Parathyroid adenoma (tissue), 2 donors: Measurements from ENCODE around the gene TNFAIP8.

Experiments
- H2AFZ ChIP-seq: fragments of 300-600 bp; sonication (generic); one replicate; pipeline ENCODE4 v1.7.0; 2017; ENCODE audit warnings: antibody characterized with exemption, mild to moderate bottlenecking
- H3K27ac ChIP-seq: fragments of 300-600 bp; sonication (generic); one replicate; pipeline ENCODE4 v1.7.0; 2017
- H3K27me3 ChIP-seq: fragments of 300-600 bp; sonication (generic); one replicate; pipeline ENCODE4 v1.7.0; 2017; ENCODE audit warnings: low read length; ENCODE audit not compliant: control insufficient read depth, insufficient read depth
- H3K36me3 ChIP-seq: fragments of 300-600 bp; sonication (generic); one replicate; pipeline ENCODE4 v1.7.0; 2017; ENCODE audit warnings: low read length; ENCODE audit not compliant: control insufficient read depth, insufficient read depth
- H3K4me1 ChIP-seq: fragments of 300-600 bp; sonication (generic); one replicate; pipeline ENCODE4 v1.7.0; 2017; ENCODE audit warnings: control low read depth
- H3K4me2 ChIP-seq: fragments of 300-600 bp; sonication (generic); one replicate; pipeline ENCODE4 v1.7.0; 2017; ENCODE audit warnings: low read length
- H3K4me3 ChIP-seq: fragments of 300-600 bp; sonication (generic); one replicate; pipeline ENCODE4 v1.7.0; 2017; ENCODE audit warnings: low read depth, low read length
- H3K79me2 ChIP-seq: fragments of 300-600 bp; sonication (generic); one replicate; pipeline ENCODE4 v1.7.0; 2017; ENCODE audit warnings: control low read depth
- H3K9ac ChIP-seq: fragments of 300-600 bp; sonication (generic); one replicate; pipeline ENCODE4 v1.7.0; 2017; ENCODE audit warnings: mild to moderate bottlenecking
- H3K9me3 ChIP-seq: fragments of 300-600 bp; sonication (generic); one replicate; pipeline ENCODE4 v1.7.0; 2017; ENCODE audit warnings: low read length; ENCODE audit not compliant: control insufficient read depth
- CTCF ChIP-seq: fragments of 300-600 bp; sonication (generic); IDR thresholded peaks from one replicate; pipeline ENCODE4 v1.7.0; 2017; ENCODE audit warnings: antibody characterized with exemption, mild to moderate bottlenecking
- donor health status: primary hyperparathyroidism.

Gene TNFAIP8

GRCh38 chr5:119345861-119346260, 10.0 kb upstream of the TNFAIP8 start:
- Histone ChIP-seq H3K4me1 (no peaks in the 10 kb centered on the region), H3K4me3 (no peak overlapping the region), H2AFZ (no peak overlapping the region), H3K27me3 (no peaks in the 10 kb centered on the region), H3K9ac (no peak overlapping the region), H3K27ac (no peak overlapping the region), H3K4me2 (no peak overlapping the region), H3K79me2 (no peaks in the 10 kb centered on the region), H3K36me3 (no peaks in the 10 kb centered on the region), H3K9me3 (no peaks in the 10 kb centered on the region)
- no peak for TF ChIP-seq CTCF

DNA sequence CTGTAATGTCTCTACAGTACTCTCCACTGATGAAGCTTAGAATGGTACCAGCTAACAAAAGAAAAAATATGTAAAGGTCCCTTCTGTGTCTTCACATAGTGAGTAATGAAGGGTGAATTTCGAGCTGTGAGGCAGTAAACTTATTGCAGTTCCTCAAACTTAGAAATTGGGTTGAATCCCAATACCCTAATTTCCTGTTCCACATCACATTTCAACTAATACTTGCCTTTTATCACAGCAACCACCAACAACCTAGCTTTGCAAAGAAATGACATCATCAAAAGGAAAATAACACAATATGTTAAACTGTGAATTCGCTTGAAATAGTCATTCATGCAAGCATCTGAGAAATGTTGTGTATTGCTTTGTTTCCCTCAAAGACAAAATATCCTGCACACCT, 9.4 kb upstream of the TNFAIP8 start:
- H3K27ac ChIP-seq, result no peak overlapping the region
- no peaks in the 10 kb centered on the region for H3K9me3 ChIP-seq
- H3K4me1 ChIP-seq, result no peaks in the 10 kb centered on the region

DNA sequence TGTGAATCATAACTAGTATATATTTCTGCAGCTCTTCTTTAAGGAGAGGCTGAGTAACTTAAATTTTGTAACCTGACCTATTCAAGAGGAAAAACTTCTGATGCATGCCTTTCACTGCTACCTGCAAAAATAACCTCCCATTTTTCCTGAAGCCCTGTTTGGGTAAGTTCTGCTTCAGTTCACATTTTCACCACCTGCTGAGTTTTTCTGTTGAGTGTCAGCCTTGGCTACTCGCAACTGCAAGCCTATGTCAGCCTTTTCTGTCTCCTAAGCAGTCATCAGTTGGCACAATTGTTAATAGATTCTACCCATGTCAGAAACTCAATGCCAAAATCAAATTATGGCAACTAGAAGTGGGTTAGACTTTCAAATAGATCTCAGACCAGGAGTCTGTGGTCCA, 8.2 kb upstream of the TNFAIP8 start:
- TF ChIP-seq CTCF, result no peak
- H3K79me2 ChIP-seq, result no peaks in the 10 kb centered on the region
- no peak overlapping the region for H3K27ac ChIP-seq
- H3K4me2 ChIP-seq, result peak overlapping the region; percentile 5
- no peaks in the 10 kb centered on the region for H3K27me3 ChIP-seq
- H3K4me1 ChIP-seq, result no peaks in the 10 kb centered on the region
- no peaks in the 10 kb centered on the region for H3K36me3 ChIP-seq
- no peak overlapping the region for H2AFZ ChIP-seq
- no peaks in the 10 kb centered on the region for H3K9me3 ChIP-seq
- no peak overlapping the region for H3K9ac ChIP-seq
- H3K4me3 ChIP-seq, result no peak overlapping the region

More for the DNA sequence above, 9.4 kb upstream of the TNFAIP8 start:
- Histone ChIP-seq H3K79me2 (no peaks in the 10 kb centered on the region), H3K27me3 (no peaks in the 10 kb centered on the region), H3K9ac (no peak overlapping the region), H3K4me2 (no peak overlapping the region), H3K4me3 (no peak overlapping the region), H2AFZ (no peak overlapping the region), H3K36me3 (no peaks in the 10 kb centered on the region)
- no peak for TF ChIP-seq CTCF

- Histone ChIP-seq H3K79me2 (no peaks in the 10 kb centered on the region), H3K4me1 (no peaks in the 10 kb centered on the region), H3K36me3 (no peaks in the 10 kb centered on the region), H3K4me3 (no peak overlapping the region), H3K9me3 (no peaks in the 10 kb centered on the region), H3K9ac (no peak overlapping the region), H3K27me3 (no peaks in the 10 kb centered on the region), H3K4me2 (no peak overlapping the region), H3K27ac (no peak overlapping the region), H2AFZ (no peak overlapping the region)
- no peak for TF ChIP-seq CTCF
These were observed 7.8 kb upstream of the TNFAIP8 start for GRCh38 chr5:119347991-119348390.

- H2AFZ ChIP-seq, result no peak overlapping the region
- H3K9ac ChIP-seq, result no peak overlapping the region
- H3K4me2 ChIP-seq, result no peak overlapping the region
- H3K27ac ChIP-seq, result no peak overlapping the region
- H3K27me3 ChIP-seq, result no peaks in the 10 kb centered on the region
- H3K4me1 ChIP-seq, result peaks cover 3% of the 10 kb centered on the region
- no peaks in the 10 kb centered on the region for H3K79me2 ChIP-seq
- H3K4me3 ChIP-seq, result no peak overlapping the region
- no peaks in the 10 kb centered on the region for H3K9me3 ChIP-seq
- H3K36me3 ChIP-seq, result no peaks in the 10 kb centered on the region
- TF ChIP-seq CTCF, result no peak
These were observed 2.6 kb upstream of the TNFAIP8 start for GRCh38 chr5:119353213-119353612.
